SK-N-MC (cell line): ENCODE data around the gene GRID2.
"Not testable (repeated sequence)": the region's sequence is repeated elsewhere in the genome, so short reads cannot be mapped to it uniquely, and the experiment has no call there.

Experiments used
- EZH2 ChIP-seq: fragments of 200-600 bp; sonication (generic); IDR thresholded peaks from one replicate; pipeline ENCODE4 v1.6.1; 2017; ENCODE audit warnings: antibody characterized with exemption
- FOXP2 ChIP-seq: optimal IDR thresholded peaks from 2 replicates; pipeline ENCODE3; 2011; ENCODE audit warnings: mild to moderate bottlenecking, moderate library complexity; ENCODE audit not compliant: insufficient read depth; ENCODE audit errors: extremely low read length, control extremely low read depth
- POLR2AphosphoS5 ChIP-seq: IDR thresholded peaks from 2 replicates; pipeline ENCODE4 v1.6.1; 2012; ENCODE audit warnings: mild to moderate bottlenecking, low read depth, low read length, borderline replicate concordance

DNA sequence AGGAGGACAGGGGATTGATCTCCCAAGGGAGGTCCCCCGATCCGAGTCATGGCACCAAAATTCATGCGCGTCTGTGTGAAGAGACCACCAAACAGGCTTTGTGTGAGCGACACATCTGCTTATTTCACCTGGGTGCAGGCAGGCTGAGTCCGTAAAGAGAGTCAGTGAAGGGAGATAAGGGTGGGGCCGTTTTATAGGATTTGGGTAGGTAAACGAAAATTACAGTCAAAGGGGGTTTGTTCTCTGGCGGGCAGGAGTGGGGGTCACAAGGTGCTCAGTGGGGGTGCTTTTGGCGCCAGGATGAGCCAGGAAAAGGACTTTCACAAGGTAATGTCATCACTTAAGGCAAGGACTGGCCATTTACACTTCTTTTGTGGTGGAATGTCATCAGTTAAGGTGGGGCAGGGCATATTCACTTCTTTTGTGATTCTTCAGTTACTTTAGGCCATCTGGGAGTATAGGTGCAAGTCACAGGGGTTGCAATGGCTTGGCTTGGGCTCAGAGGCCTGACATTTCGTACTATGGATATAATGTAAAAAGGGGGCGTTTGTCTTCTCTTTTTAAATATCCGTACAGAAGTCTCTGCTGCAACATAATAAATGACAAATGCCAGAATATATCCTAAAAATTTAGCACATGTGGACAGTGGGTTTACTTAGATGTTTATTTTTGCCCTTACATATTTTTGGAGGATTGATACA is 140.5 kb downstream of the GRID2 start:
- TF ChIP-seq EZH2, POLR2AphosphoS5, FOXP2: not testable (repeated sequence)
